Hepatocyte (in vitro differentiated cells): ENCODE measurements around the gene LRRC49.

ENCODE experiments used
- EZH2 ChIP-seq: fragments of 200-600 bp; sonication (generic); IDR thresholded peaks from 2 replicates; pipeline ENCODE4 v1.6.1; 2016; ENCODE audit warnings: antibody characterized with exemption, mild to moderate bottlenecking, borderline replicate concordance
- EZH2phosphoT487 ChIP-seq: fragments of 200-600 bp; sonication (generic); IDR thresholded peaks from one replicate; pipeline ENCODE4 v1.6.1; 2018; ENCODE audit warnings: antibody characterized with exemption, mild to moderate bottlenecking, low read depth, moderate library complexity; ENCODE audit not compliant: unreplicated experiment, severe bottlenecking
- TF ChIP-seq, protein P1 (sequence below): fragments of 200-600 bp; sonication (generic); IDR thresholded peaks from 2 replicates; pipeline ENCODE4 v1.5.1; 2016; ENCODE audit warnings: antibody characterized with exemption, mild to moderate bottlenecking; ENCODE audit not compliant: poor library complexity

DNA sequence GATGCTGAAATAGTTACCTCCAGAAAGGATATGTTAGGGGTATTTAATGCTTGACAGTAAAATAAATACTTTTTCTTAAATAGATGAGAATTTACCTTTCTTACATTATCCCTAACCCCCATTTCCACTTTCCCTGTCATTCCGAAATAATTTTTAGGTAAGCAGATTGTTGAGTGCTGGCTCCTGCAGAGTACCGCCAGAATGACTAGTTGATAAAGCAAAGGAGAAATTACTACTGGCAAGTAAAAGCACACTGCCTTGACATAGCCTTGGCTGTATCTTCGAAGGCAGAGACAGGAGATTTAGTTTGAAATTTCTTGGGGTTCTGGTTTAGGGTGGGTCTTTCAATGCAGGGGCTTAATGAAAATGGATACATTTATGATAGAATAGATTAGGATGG, 40.8 kb downstream of the LRRC49 start:
- TF ChIP-seq, protein P1, sequence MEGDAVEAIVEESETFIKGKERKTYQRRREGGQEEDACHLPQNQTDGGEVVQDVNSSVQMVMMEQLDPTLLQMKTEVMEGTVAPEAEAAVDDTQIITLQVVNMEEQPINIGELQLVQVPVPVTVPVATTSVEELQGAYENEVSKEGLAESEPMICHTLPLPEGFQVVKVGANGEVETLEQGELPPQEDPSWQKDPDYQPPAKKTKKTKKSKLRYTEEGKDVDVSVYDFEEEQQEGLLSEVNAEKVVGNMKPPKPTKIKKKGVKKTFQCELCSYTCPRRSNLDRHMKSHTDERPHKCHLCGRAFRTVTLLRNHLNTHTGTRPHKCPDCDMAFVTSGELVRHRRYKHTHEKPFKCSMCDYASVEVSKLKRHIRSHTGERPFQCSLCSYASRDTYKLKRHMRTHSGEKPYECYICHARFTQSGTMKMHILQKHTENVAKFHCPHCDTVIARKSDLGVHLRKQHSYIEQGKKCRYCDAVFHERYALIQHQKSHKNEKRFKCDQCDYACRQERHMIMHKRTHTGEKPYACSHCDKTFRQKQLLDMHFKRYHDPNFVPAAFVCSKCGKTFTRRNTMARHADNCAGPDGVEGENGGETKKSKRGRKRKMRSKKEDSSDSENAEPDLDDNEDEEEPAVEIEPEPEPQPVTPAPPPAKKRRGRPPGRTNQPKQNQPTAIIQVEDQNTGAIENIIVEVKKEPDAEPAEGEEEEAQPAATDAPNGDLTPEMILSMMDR = no peak
- no peak for TF ChIP-seq EZH2phosphoT487
- TF ChIP-seq EZH2 = no peak
